Measurements from ENCODE around the gene STKLD1. TPM values are rescaled to one million over a fixed set of nuclear protein-coding genes. Genes with fewer than 3 reads are reported as not detected.

STKLD1 gene
- total and polyA plus RNA-seq, 9 of the 15 experiments (the other 6 are each of a cell fraction or from before 2014, with no cell fraction given), result 0.10 to 0.65 (median 0.33) TPM; not detected in 2

GRCh38 chr9:133426011-133426410 lies 49.8 kb downstream of the STKLD1 start (continued):
- TF ChIP-seq ZNF280B (CRISPR knock-in tag; IDR thresholded peaks at IDR 0.05), result no peak
- TF ChIP-seq AFF1 (IDR thresholded peaks at IDR 0.05; ENCODE audit: low read depth in 1 of 2, partially characterized antibody in 2 of 2), result no peak
- TF ChIP-seq CREB3 (tag; conservative IDR thresholded peaks at IDR 0.05; ENCODE audit: low read depth), result no peak
- no peak for TF ChIP-seq ASH1L (IDR thresholded peaks at IDR 0.05; ENCODE audit: borderline replicate concordance, low read depth, partially characterized antibody)

Data from K562 (cell line).